Left forelimb (tissue), 1 donor: Measurements from ENCODE around the gene SLC16A8.
"Not testable (repeated sequence)": the region's sequence is repeated elsewhere in the genome, so short reads cannot be mapped to it uniquely, and the experiment has no call there.

ENCODE experiments used
- DNase-seq: peaks from one replicate; pipeline ENCODE4 v3.0.0-alpha.2; 2018; ENCODE audit warnings: low spot score

SLC16A8 gene

DNA sequence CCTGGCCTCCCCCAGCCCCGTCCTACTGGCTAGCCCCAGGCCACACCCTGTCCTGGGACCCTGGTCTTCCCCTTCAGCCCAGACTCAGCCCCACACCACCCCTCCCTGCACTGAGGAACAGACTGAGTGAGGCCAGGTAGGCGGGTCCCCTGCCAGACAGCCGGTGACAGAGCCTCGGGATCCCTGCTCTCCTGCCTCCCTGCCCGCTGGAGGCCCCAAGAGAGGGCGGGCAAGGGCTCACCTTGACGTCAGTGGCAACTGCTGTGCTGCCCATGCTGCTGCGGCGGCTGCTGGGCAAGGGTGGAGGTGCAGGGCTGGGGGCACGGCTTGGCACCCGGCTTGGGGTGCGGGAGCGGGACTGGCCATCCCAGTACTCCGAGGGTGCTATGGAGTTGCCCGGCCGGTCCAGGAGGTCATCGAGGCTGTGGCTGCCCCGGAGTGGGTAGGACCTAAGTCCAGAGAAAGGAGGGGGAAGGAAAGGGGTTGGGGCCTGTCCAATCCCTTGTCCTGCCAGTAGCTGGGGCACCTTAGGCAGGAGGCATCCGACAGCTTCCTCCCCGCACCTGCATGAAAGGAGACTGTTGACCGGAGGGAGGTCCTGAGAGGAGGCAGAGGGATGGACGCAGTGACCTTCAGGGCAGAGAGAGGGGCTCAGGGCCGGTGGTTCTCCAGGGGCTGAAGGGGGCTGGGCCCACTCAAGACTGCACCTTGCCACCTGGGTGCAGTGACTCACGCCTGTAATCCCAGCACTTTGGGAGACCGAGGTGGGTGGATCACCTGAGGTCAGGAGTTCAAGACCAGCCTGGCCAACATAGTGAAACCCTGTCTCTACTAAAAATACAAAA, 2.2 kb upstream of the SLC16A8 start:
- DNase-seq: no peak

DNA sequence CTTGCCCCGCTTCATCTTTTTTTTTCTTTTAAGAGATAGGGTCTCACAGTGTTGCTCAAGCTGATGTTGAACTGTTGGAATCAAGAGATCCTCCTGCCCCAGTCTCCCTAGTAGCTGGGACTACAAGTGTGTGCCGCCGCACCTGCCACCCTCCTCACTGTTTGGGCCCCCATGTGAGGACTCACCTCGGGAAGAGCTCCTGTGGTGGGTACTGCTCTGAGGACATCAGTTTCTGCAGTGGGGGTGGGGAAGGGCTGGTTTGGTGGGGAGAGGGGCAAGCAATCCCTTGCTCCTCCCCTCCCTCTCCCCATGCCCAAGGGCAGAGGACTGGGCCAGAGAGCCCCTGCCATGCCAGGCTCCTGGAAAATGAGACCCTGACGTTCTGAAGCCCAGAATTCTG, 1.5 kb upstream of the SLC16A8 start:
- DNase-seq: no peak

DNA sequence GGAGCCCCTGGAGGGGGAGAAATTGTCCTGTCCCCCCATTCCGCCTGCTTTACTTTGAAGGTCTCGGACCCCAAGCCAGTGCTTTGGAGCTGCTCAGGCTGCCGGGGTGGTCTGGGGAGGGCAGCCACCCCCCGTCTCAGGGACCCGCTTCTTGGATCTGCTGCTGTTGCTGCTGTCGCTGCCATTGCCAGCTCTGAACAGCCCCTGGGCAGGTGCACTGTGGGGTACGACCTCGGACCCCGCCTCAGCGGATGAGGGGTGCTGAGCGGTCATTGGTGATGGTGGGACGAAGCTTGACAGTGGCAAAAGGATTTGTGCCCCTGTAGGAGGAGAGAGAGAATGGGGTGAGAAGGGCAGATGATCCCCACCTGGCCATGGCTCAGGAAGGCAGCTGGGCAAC, 1.1 kb upstream of the SLC16A8 start:
- no peak for DNase-seq

DNA sequence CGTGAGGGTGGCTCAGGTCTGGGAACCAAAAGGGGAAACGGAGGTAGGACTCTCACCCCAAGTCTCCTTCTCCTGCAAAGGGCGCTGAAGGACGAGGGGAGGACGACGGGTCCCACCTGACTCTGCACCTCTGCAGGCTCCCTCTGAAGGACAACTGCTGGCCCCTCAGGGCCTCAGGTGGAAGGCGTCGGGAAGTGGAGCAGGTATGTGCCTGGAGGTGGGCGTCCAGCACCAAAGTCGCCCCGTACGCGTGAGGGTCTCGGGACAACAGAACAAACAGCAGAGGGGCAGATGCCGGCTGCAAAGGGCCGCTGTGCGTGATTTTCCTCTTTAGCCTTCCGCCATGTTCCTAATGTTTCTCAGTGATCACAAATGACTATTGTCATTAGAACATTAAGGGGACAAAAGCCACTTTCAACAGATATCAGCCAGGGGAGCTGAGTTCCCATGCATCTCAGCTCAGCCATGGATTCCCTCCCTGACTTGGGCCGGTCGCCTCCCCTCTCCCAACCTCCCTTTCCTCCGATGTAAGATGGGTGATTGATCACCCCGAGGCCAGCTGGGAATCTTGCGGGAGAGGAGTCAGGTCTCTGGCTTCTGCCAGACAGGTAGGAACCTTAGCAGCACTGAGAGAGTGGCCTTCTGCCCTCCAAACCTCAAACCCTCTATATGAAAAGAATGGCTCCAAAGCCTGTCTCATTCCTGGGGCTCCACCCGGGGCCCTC, 836 bp downstream of the SLC16A8 start:
- DNase-seq: no peak

DNA sequence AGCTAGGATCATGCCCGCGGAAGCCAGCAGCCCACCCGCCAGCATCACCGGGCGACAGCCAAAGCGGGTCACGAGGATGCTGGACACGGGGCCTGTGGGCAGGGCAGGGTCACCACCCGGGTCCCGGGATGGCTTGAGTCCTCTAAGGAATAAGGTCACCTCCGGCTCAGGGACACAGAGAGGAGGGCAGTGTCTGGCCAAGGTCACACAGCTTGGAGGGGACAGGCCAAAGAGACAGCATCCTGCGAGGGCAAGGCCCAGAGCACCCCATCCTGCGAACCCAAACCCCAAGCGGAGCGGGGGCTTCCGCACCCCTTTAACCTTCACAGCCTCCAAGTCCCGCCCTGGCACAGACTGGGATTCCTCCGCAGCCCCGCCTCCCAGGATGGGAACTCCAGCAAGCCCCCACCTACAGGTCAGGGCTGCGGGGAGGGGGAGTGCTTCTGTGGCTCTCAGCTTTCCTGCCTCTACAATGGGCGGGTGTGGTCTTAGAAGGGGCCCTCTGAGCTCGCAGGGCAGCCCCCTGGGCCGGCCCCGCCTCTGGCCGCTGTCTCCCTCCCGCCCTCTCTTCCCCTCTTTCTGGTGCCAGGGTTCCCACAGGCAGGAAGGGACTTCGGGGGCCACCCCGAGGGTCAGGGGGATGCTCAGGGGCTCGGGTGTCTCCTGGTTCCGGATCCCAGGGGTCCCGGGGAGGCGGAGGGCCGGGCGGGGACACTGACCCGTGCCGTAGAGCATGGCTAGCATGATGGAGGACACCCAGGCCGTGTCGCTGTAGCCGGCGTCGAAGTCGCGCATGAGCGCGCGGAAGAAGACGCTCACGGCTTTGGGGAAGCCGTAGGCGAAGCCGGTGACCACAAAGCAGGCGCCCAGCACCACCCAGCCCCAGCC, 1.8 kb downstream of the SLC16A8 start:
- DNase-seq: no peak

DNA sequence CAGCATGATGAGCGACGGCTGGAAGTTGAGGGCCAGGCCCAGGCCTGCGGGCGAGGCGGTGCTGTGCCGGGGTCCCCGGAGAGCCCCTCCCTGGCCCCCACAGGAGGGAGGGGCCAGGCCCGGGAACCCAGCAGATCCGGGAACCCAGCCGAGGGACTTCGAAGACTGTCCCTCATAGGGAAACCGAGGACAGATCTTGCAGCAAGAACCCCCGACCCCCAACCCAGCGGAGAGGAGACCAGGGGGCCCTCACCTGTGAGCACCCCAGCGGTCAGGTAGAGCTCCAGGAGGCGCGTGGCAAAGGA, 2.4 kb downstream of the SLC16A8 start:
- DNase-seq: no peak

DNA sequence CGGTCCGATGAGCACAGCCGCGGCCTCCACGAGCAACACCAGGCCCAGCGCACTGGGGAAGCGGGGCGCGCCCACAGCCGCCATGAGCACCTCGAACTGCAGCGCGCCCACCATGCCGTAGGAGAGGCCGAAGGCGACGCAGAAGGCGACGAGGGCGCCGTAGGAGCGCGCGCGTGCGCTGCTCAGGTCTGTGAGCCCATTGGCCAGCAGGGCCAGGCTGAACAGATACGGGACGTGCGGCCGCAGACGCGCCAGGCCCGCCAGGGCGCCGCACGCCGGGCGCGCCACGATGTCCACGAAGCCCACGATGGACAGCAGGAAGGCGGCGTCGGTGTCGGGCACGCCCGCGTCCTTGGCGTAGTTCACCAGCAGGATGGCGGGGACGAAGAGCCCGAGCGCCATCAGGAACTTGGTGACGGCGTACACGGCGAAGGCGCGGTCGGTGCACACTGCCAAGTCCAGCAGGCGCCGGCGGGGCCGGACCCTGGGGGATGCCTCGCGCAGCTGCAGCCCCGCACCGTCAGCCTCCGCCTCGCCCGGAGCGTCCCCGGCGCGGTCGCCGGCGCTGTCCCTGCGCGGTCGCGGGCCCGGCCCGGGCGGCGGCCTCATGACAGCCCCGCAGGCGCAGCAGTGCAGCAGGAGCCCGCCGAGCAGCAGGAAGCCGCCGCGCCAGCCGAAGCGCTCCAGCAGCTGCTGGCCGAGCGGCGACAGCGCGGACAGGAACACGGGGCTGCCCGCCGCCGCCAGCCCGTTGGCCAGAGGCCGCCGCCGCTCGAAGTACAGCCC, 2.9 kb downstream of the SLC16A8 start:
- no peak for DNase-seq

DNA sequence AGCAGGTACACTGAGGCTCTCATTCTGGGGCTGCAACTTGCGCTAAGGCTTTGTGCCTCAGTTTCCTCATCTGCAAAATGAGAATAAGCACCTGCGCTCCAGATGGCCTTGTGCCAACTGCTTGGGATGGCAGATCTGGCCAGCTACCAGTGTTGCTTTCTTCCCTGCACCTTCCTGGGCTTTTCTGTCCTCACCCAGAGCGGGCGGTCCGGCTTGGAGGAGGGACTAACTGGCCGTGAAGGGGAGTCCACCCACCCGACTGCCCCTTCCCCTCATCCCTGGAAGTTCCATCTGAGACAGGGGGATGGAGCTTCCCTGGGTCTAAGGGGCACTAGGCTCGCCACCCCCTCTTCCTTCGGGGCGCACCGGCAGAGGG, 3.5 kb downstream of the SLC16A8 start:
- DNase-seq: no peak

DNA sequence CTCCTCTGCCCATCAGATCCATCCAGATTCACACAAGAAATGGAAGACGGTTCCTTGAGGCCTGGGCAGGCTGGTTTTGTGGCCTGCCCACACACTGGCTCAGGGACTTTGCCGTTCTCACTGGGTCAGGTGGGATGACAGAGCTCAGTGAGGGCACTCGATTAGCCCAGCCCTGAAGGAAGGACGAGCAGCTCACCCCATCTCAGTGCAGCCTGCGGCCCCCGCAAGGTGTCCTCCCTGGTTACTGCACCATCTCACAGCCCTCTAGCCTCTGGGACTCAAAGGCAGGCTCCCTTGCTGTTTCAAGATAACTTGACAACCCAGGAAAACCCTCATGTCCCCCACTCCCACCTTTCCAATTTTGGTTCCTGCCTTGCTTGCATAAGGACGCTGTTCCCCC, 4.2 kb downstream of the SLC16A8 start:
- DNase-seq: no peak

DNA sequence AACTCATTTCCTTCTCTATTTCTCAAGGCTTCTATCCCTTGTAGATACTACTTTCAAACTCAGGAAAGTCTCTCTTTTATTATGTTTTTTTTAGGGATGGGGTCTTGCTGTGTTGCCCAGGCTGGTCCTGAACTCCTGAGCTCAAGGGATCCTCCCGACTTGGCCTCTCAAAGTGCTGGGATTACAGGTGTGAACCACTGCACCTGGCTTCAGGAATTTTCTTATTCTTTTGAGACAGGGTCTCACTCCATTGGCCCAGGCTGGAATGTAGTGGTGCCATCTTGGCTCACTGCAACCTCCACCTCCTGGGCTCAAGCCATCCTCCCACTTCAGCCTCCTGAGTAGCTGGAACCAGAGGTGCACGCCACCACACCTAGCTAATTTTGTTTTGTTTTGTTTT, 4.8 kb downstream of the SLC16A8 start:
- not testable (repeated sequence) for DNase-seq

DNA sequence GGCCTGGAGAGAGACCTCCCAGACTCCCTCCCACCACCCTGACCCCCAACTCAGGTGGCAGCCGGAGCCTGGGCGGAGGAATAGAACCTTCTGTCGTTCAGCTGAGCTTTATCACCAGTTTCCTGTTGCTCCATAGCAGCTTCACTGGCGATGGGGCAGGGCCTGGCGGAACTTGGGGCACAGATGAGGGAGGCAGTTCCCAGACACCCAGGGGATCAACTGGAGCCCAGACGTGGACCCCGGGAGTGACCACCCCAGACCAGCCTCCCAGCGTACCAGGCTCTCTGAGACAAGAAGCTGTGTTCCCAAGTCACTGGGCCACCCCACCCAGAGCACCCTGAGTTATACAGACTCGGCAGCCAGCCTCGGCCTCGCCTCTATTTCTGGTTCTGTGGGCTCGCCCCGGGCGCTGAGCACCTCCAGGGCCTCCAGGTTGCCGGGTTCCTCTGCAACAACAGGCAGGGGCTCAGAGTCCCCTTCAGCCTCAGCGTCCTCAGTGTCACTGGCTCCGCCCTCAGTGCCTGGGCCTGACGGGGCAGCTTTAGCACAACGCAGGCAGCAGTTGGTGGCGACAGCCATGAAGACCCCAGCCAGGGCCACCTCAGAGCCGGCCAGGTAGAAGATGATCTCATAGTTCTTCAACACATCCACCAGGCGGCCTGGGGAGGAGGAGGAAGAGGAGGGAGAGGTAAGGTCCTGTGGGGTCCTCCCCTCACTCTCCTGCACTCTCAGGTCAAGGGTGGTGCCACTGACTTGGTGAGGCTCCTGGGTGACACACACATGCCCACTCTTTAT, 5.7 kb downstream of the SLC16A8 start:
- DNase-seq: no peak

DNA sequence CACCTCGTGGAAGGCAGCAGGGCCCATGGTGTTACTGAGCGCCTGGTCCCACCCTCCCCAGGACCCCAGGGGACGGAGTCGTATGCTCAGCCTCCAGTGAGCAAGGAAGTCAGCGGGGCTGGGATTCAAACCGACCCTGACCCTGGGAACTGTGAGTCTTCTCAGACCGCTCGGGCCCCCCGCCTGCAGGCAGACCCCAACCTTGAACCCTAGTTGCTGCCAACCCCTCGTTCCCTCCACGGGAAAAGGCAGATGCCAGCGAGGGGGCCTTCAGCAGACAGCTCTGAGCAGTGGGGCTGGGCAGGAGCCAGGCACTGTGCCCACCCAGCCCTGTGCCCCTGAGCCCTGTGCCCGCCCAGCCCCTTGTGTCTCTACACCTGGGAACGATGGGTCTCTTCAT, 6.4 kb downstream of the SLC16A8 start:
- DNase-seq: no peak

DNA sequence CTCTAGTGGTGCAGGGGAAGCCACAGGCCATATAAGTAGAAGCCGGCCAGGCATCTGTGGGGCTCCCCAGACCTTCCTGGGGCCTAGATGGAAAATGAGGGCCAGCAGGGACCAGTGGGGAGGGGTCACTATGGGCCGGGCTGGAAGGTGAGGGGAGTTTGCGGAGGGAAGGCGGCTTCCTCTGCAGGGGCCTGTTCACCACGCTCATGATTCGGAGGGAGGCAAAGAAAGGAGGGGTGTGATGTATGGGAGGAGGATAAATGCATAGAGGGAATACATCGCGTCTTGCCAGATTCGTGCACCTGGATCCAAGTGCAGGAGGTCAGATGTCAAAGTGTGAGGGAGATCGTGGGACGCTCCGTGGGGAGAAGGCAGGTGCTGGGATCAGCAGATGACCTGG, 6.9 kb downstream of the SLC16A8 start:
- DNase-seq: no peak

DNA sequence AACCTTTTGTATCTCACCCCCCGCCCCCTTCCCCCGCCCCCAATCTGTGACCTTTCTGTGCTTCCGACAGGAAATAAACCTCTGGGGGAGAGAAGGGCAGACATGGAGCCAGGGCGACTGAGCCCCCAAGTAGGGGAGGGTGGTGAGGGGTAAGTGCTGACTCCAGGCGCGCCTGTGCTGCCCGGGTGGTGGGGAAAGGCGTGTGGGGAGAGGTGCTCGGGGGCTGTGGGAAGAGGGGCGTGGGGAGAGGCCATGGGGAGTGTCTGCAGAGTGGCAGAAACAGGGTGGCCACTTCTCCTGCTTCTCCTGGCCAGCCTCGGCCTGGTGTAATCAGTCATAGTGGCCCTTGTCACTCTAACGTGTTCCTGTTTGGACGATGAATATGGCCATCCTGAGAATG, 8.0 kb downstream of the SLC16A8 start:
- no peak for DNase-seq

DNA sequence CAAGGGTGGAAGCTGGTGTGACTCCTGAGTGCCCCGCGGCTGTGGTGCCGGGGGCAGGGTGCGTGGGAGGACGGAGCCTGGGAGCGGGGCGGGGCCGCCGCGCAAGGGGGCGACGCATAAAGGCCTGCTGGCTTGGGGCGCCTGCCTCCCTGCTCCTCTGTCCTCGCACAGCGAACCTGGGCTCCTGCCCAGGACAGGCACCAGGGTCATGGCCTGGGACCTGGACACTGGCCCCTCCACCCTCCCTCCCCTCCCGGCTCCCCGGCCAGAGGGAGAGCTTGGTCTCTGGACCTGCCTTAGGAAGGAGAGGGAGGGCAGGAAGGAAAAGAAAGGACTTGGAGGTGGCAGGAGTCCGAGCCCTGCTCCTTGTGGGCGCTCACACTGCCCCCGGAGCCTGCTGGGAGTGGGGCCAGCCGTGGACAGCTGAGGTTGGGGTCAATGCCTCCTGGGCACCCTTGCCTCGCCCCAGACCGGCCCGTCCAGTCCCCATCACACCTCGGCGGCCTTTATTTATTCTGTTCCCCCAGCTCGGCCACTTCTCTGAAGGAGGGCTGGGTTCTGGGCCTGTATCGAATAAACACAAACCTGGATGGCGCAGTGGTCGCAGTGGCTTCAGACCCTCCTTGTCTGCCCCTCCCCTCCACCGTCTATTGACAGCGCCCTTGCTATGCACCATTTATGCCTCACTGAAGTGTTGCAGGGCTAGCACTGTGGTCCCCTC, 8.7 kb downstream of the SLC16A8 start:
- DNase-seq: no peak

DNA sequence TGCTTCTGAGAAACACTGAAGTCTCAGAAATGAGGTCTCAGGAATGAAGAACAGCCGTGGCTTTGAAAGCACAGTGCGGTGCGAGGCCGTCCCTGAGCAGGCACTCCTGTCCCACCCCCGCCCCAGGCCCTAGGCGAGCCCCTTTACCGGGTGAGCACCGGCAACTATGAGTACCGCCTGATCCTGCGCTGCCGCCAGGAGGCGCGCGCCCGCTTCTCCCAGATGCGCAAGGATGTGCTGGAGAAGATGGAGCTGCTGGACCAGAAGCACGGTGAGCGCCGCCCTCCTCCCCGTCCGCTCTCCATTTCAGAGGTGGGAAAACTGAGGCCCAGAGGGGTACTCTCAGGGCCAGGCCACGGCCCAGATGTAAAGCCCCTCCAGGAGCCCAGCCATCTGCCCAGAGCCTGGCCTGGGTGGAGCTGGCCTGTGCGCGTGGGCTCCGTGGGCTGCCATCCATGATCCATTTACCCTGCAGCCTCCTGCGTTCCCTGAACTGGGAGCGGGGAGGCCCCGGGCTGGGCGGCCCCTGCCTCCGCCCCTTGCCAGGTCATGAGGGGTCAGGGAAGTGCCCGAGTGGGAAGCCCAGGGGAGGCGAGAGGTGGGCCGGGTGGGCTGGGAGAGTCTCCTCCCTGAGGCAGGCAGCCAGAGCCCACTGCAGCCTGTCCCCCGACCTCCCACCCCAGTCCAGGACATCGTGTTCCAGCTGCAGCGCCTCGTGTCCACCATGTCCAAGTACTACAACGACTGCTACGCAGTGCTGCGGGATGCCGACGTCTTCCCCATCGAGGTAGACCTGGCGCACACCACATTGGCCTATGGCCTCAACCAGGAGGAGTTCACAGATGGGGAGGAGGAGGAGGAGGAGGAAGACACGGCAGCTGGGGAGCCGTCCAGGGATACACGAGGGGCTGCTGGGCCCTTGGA, 9.5 kb downstream of the SLC16A8 start:
- no peak for DNase-seq

DNA sequence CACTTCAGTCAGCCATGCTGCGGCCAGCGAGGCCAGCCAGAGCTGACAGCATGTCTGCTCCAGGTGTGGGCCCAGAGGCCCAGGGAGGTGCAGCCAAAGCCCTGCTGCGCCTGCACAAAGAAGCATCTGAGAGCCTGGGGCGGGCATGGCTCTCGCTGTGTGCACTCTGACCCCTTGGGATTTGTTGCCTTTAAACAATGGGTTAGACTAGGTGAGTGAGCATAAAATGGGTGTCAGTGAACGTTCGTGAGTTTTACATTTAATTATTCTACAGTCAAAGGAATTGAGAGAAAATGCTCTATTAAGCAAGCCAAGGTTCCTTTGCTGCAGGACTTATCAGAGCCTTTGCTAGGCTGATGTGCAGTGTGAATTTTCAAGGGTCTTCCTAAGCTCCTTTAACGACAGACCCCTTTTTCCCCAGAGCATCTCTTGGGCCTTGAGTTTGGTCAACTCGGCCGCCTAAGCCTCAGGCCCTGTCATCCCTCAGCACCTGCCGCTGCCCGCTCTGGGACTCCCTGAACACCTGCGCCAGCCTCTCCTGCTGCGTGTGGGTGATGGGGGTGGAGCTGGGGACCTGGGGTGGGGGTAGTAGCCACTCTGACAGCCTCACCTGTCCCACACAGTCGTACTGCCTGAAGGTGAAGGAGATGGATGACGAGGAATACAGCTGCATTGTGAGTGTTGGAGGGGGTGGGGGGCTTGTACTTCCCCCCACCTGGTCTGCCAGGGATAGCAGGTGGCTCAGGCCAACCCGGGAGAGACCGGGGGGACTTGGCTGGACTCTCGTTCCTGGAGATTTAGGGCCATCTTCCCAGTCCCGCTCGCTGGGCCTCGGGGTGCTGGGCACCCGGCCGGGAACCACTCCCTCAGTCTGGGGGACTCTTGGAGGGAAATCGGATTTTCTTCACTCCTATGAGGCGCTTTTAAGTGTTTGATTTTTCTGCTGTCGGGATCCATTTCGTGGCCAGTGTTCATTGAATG, 10.5 kb downstream of the SLC16A8 start:
- DNase-seq: no peak
